HG02610 (cell line): ENCODE data around the gene GPR143.

ENCODE experiments used
- ATAC-seq: cut with Tn5 transposase; IDR thresholded peaks from one replicate; pipeline ENCODE4 v1.9.1; 2021; ENCODE audit warnings: mild to moderate bottlenecking, moderate library complexity; ENCODE audit not compliant: unreplicated experiment

Gene GPR143

DNA sequence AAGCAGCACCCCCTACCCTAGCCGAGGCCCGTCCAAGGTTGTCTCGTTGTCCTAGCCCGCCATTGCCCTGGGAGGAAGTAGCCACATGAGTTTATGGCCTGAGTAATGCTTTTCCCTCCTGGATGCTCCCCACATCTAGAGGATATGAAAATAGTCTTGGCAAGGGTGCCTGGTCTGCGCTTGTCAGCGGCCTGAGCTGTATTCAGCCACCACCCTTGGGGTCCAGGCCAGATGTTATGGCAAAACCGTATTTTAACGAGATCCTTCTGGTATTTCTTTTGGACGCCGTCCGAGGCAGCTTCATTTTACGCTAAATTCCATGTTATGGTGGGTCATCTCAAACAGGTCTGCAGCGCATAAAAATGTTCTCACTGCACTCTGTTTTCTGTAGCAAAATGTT is 89.3 kb downstream of the GPR143 start:
- no peak for ATAC-seq
